Panc1 (cell line): ENCODE measurements around the gene PGPEP1.
"Not testable (repeated sequence)": the region's sequence is repeated elsewhere in the genome, so short reads cannot be mapped to it uniquely, and the experiment has no call there.

ENCODE experiments used
- POLR2AphosphoS5 ChIP-seq: IDR thresholded peaks from 2 replicates; pipeline ENCODE4 v1.6.1; 2012; ENCODE audit warnings: mild to moderate bottlenecking, low read depth, low read length, moderate library complexity
- TCF7L2 ChIP-seq: IDR thresholded peaks from 2 replicates; pipeline ENCODE4 v1.6.1; 2011; ENCODE audit warnings: mild to moderate bottlenecking, low read depth, low read length, inconsistent platforms
- TF ChIP-seq, protein P1 (sequence below): fragments of 450-650 bp; IDR thresholded peaks from 2 replicates; pipeline ENCODE4 v1.5.1; 2017; ENCODE audit warnings: mild to moderate bottlenecking

DNA sequence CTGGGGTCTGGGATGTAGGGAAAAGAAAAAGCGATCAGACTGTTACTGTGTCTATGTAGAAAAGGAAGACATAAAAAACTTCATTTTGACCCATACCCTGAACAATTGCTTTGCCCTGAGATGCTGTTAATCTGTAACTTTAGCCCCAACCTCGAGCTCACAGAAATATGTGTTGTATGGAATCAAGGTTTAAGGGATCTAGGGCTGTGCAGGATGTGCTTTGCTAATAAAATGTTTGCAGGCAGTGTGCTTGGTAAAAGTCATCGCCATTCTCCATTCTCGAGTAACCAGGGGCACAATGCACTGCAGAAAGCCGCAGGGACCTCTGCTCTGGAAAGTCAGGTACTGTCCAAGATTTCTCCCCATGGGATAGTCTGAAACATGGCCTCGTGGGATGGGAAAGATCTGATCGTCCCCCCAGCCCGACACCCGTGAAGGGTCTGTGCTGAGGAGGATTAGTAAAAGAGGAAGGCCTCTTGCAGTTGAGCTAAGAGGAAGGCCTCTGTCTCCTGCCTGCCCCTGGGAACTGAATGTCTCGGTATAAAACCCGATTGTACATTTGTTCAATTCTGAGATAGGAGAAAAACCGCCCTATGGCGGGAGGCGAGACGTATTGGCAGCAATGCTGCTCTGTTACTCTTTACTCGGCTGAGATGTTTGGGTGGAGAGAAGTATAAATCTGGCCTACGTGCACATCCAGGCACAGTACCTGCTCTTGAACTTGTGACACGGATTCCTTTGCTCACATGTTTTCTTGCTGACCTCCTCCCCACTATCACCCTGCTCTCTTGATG, 62.3 kb downstream of the PGPEP1 start:
- not testable (repeated sequence) for TF ChIP-seq POLR2AphosphoS5, TCF7L2
- TF ChIP-seq, protein P1, sequence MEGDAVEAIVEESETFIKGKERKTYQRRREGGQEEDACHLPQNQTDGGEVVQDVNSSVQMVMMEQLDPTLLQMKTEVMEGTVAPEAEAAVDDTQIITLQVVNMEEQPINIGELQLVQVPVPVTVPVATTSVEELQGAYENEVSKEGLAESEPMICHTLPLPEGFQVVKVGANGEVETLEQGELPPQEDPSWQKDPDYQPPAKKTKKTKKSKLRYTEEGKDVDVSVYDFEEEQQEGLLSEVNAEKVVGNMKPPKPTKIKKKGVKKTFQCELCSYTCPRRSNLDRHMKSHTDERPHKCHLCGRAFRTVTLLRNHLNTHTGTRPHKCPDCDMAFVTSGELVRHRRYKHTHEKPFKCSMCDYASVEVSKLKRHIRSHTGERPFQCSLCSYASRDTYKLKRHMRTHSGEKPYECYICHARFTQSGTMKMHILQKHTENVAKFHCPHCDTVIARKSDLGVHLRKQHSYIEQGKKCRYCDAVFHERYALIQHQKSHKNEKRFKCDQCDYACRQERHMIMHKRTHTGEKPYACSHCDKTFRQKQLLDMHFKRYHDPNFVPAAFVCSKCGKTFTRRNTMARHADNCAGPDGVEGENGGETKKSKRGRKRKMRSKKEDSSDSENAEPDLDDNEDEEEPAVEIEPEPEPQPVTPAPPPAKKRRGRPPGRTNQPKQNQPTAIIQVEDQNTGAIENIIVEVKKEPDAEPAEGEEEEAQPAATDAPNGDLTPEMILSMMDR, result not testable (repeated sequence)
